K562 (cell line): ENCODE data around the gene ITPK1. TPM values are rescaled to one million over a fixed set of nuclear protein-coding genes. Genes with fewer than 3 reads are reported as not detected.

Source experiments
- ARID1B ChIP-seq: fragments of 450-650 bp; IDR thresholded peaks from 2 replicates; pipeline ENCODE4 v1.6.1; 2016; ENCODE audit warnings: antibody characterized with exemption, mild to moderate bottlenecking, inconsistent platforms
- ATF1 ChIP-seq, 2 experiments: fragments of 450-650 bp in 1 of 2; IDR thresholded peaks; 2 replicates each; pipeline ENCODE4 v1.6.1; 2016; ENCODE audit warnings: missing compliant biosample characterization in 1 of 2, missing genetic modification characterization in 1 of 2
- CHCHD3 ChIP-seq: fragments of 250-450 bp; sonication (Bioruptor Pico); IDR thresholded peaks from 2 replicates; pipeline ENCODE4 v2.1.2; 2022; ENCODE audit warnings: mild to moderate bottlenecking
- DPF2 ChIP-seq: fragments of 450-650 bp; IDR thresholded peaks from 2 replicates; pipeline ENCODE4 v1.6.1; 2016
- E2F6 ChIP-seq, 2 experiments: IDR thresholded peaks; 2 replicates each; pipeline ENCODE4 v1.6.1; 2011; ENCODE audit warnings: borderline replicate concordance in 1 of 2, control low read depth in 1 of 2, low read depth in 1 of 2, low read length in 1 of 2, mild to moderate bottlenecking in 1 of 2, mixed read lengths in 1 of 2, moderate library complexity in 1 of 2; ENCODE audit not compliant: insufficient read depth in 1 of 2, insufficient read length in 1 of 2, poor library complexity in 1 of 2, severe bottlenecking in 1 of 2; ENCODE audit errors: extremely low read depth in 1 of 2
- FOXA1 ChIP-seq: fragments of 450-650 bp; IDR thresholded peaks from 2 replicates; pipeline ENCODE4 v1.6.1; 2016; ENCODE audit warnings: mild to moderate bottlenecking, borderline replicate concordance
- HDAC8 ChIP-seq: fragments of 450-650 bp; IDR thresholded peaks from 2 replicates; pipeline ENCODE4 v1.6.1; 2016; ENCODE audit warnings: mild to moderate bottlenecking, missing genetic modification characterization, moderate library complexity, missing compliant biosample characterization
- JUND ChIP-seq, 2 experiments: IDR thresholded peaks; 2 replicates in 1 of 2; 3 replicates in 1 of 2; pipeline ENCODE4 v1.6.1; 2011; ENCODE audit warnings: borderline replicate concordance in 2 of 2, low read depth in 2 of 2, low read length in 2 of 2, improper control_type of control experiment in 1 of 2, missing biosample characterization in 1 of 2, missing genetic modification characterization in 1 of 2, missing genetic modification reagents in 1 of 2
- MEIS2 ChIP-seq: fragments of 450-650 bp; IDR thresholded peaks from 2 replicates; pipeline ENCODE4 v1.6.1; 2014; ENCODE audit warnings: mild to moderate bottlenecking; ENCODE audit not compliant: partially characterized antibody
- MYC ChIP-seq, 2 experiments: fragments of 250-450 bp in 1 of 2; sonication (Bioruptor Pico) in 1 of 2; IDR thresholded peaks; 2 replicates each; pipeline versions ENCODE4 v1.5.1 to v1.6.1; 2012 to 2021; ENCODE audit warnings: low read depth in 2 of 2, borderline replicate concordance in 1 of 2, improper control_type of control experiment in 1 of 2, low read length in 1 of 2, mild to moderate bottlenecking in 1 of 2, moderate library complexity in 1 of 2
- PRDM10 ChIP-seq: fragments of 450-650 bp; IDR thresholded peaks from 2 replicates; pipeline ENCODE4 v1.6.1; 2018; ENCODE audit not compliant: partially characterized antibody
- TCF3 ChIP-seq: sonication (generic); formaldehyde crosslinking; IDR thresholded peaks from 2 replicates; pipeline ENCODE4 v1.4.0; 2020; ENCODE audit warnings: mild to moderate bottlenecking, missing genetic modification reagents
- VEZF1 ChIP-seq: fragments of 200-800 bp; sonication (Bioruptor generic); IDR thresholded peaks from 2 replicates; pipeline ENCODE4 v1.6.1; 2017; ENCODE audit warnings: missing genetic modification characterization, missing compliant biosample characterization
- ZFP36 ChIP-seq: fragments of 150-350 bp; IDR thresholded peaks from 2 replicates; pipeline ENCODE4 v1.6.1; 2018; ENCODE audit warnings: low read length, low read depth; ENCODE audit not compliant: partially characterized antibody
- polyA plus RNA-seq, 8 experiments: library from polyadenylated mRNA; depleted of rRNA in 4 of 8; stranded (reverse) in 5 of 8; unstranded in 3 of 8; fragments of >200 nt; fragmentation: Nextera tagmentation in 2 of 8; fragmentation: Illumina TruSeq in 1 of 8; extraction: Ambion mirVana in 2 of 8; extraction: Trizol in 1 of 8; gene quantifications; 2 replicates each; pipeline versions ENCODE4 v1.2.1 to v1.2.3, GENCODE V29; 2011 to 2014; ENCODE audit warnings: inconsistent platforms in 1 of 8, missing spikeins in 1 of 8
- total RNA-seq, 7 experiments: library from RNA; depleted of rRNA in 6 of 7; stranded (reverse); fragments of >200 nt in 6 of 7; fragmentation: Illumina TruSeq in 2 of 7; extraction: Trizol in 2 of 7; gene quantifications; 2 replicates each; pipeline versions ENCODE4 v1.2.1 to v1.2.3, GENCODE V29; 2011 to 2021; ENCODE audit warnings: low replicate concordance in 1 of 7

The ITPK1 gene
- total and polyA plus RNA-seq, 9 of the 15 experiments (the other 6 are each of a cell fraction or from before 2014, with no cell fraction given), result 1.2 to 39.2 (median 23.0) TPM

- TF ChIP-seq ATF1 (CRISPR knock-in tag; IDR thresholded peaks at IDR 0.05) (no peak), ATF1 (tag; IDR thresholded peaks at IDR 0.05) (0 out of 2 replicates have a peak, but pooled peaks have one; percentile 13), MYC (IDR thresholded peaks at IDR 0.05; ENCODE audit: low read depth, low read length) (peak; percentile 79), MYC (CRISPR knock-in tag; IDR thresholded peaks at IDR 0.05; ENCODE audit: borderline replicate concordance, low read depth) (no peak), HDAC8 (tag) (no peak), E2F6 (IDR thresholded peaks at IDR 0.05; ENCODE audit: borderline replicate concordance in 1 of 2, extremely low read depth in 1 of 2, insufficient read depth in 1 of 2, insufficient read length in 1 of 2, low read depth in 1 of 2, low read length in 1 of 2, poor library complexity in 1 of 2, severe bottlenecking in 1 of 2) (peak in 1 of 2 experiments; percentile 23), VEZF1 (peak; percentile 80), MEIS2 (peak; percentile 78), JUND (IDR thresholded peaks at IDR 0.05; ENCODE audit: borderline replicate concordance, low read depth, low read length) (peak; percentile 25; the same call in 1 of the 2 replicates), JUND (tag; IDR thresholded peaks at IDR 0.05; ENCODE audit: borderline replicate concordance, low read depth, low read length) (peak; percentile 37; the same call in 1 of the 3 replicates), CHCHD3 (CRISPR knock-in tag) (no peak), ZFP36 (no peak), TCF3 (CRISPR knock-in tag) (peak; percentile 57), DPF2 (peak; percentile 59; the same call in 1 of the 2 replicates), PRDM10 (peak; percentile 16), FOXA1 (no peak), ARID1B (peak; percentile 67)
Observed at GRCh38 chr14:93045965-93046704, 69.6 kb downstream of the ITPK1 start (continued).
